Measurements from ENCODE around the gene GPATCH2. TPM values are rescaled to one million over a fixed set of nuclear protein-coding genes. Genes with fewer than 3 reads are reported as not detected.

Gene GPATCH2
- total RNA-seq, 1 donor from 2014 or later = 28.0 TPM

GRCh38 chr1:217407534-217408001, 223.3 kb downstream of the GPATCH2 start:
- H3K27me3 Mint-ChIP-seq = peaks cover 1% of the 10 kb centered on the region
- H3K27ac Mint-ChIP-seq = no peak overlapping the region
- TF ChIP-seq CTCF (IDR thresholded peaks at IDR 0.05; ENCODE audit: unreplicated experiment) = no peak
- no peaks in the 10 kb centered on the region for H3K36me3 Mint-ChIP-seq (ENCODE audit: insufficient read depth)
- H3K4me1 Mint-ChIP-seq (ENCODE audit: low read depth) = peaks cover under 1% of the 10 kb centered on the region
- peaks cover 3% of the 10 kb centered on the region for H3K9me3 Mint-ChIP-seq (ENCODE audit: low read depth)
- no peak for DNase-seq (ENCODE audit: low spot score, unreplicated experiment)
- no peak overlapping the region for H3K4me3 Mint-ChIP-seq (ENCODE audit: low read depth)

- peaks cover 6% of the 10 kb centered on the region for H3K27me3 Mint-ChIP-seq
- no peak for DNase-seq (ENCODE audit: low spot score, unreplicated experiment)
- H3K27ac Mint-ChIP-seq = no peak overlapping the region
- no peak overlapping the region for H3K4me3 Mint-ChIP-seq (ENCODE audit: low read depth)
- H3K36me3 Mint-ChIP-seq (ENCODE audit: insufficient read depth) = no peaks in the 10 kb centered on the region
- H3K9me3 Mint-ChIP-seq (ENCODE audit: low read depth) = peaks cover 3% of the 10 kb centered on the region
- peaks cover 2% of the 10 kb centered on the region for H3K4me1 Mint-ChIP-seq (ENCODE audit: low read depth)
- no peak for TF ChIP-seq CTCF (IDR thresholded peaks at IDR 0.05; ENCODE audit: unreplicated experiment)
These were observed 227.7 kb downstream of the GPATCH2 start for GRCh38 chr1:217403026-217403720.

GRCh38 chr1:217402301-217402700, 228.6 kb downstream of the GPATCH2 start:
- Mint-ChIP-seq H3K36me3 (ENCODE audit: insufficient read depth) (no peaks in the 10 kb centered on the region), H3K4me1 (ENCODE audit: low read depth) (peaks cover 2% of the 10 kb centered on the region), H3K4me3 (ENCODE audit: low read depth) (no peak overlapping the region), H3K27me3 (peaks cover 6% of the 10 kb centered on the region), H3K9me3 (ENCODE audit: low read depth) (peaks cover 3% of the 10 kb centered on the region), H3K27ac (no peak overlapping the region)
- no peak for TF ChIP-seq CTCF (IDR thresholded peaks at IDR 0.05; ENCODE audit: unreplicated experiment)
- DNase-seq (ENCODE audit: low spot score, unreplicated experiment) = no peak

GRCh38 chr1:217393896-217394295, 237.0 kb downstream of the GPATCH2 start:
- H3K4me3 Mint-ChIP-seq (ENCODE audit: low read depth) = no peak overlapping the region
- H3K27me3 Mint-ChIP-seq = no peaks in the 10 kb centered on the region
- H3K36me3 Mint-ChIP-seq (ENCODE audit: insufficient read depth) = no peaks in the 10 kb centered on the region
- no peaks in the 10 kb centered on the region for H3K4me1 Mint-ChIP-seq (ENCODE audit: low read depth)
- TF ChIP-seq CTCF (IDR thresholded peaks at IDR 0.05; ENCODE audit: unreplicated experiment) = no peak
- DNase-seq (ENCODE audit: low spot score, unreplicated experiment) = no peak
- no peak overlapping the region for H3K27ac Mint-ChIP-seq
- peaks cover 3% of the 10 kb centered on the region for H3K9me3 Mint-ChIP-seq (ENCODE audit: low read depth)

GRCh38 chr1:217392441-217392840, 238.4 kb downstream of the GPATCH2 start:
- no peak for TF ChIP-seq CTCF (IDR thresholded peaks at IDR 0.05; ENCODE audit: unreplicated experiment)
- DNase-seq (ENCODE audit: low spot score, unreplicated experiment) = no peak
- H3K27me3 Mint-ChIP-seq = no peaks in the 10 kb centered on the region
- H3K27ac Mint-ChIP-seq = no peak overlapping the region
- no peaks in the 10 kb centered on the region for H3K36me3 Mint-ChIP-seq (ENCODE audit: insufficient read depth)
- H3K4me1 Mint-ChIP-seq (ENCODE audit: low read depth) = no peaks in the 10 kb centered on the region
- H3K4me3 Mint-ChIP-seq (ENCODE audit: low read depth) = no peak overlapping the region
- H3K9me3 Mint-ChIP-seq (ENCODE audit: low read depth) = peaks cover 3% of the 10 kb centered on the region

All from progenitor cell of endocrine pancreas (in vitro differentiated cells).